GM19023 (cell line): ENCODE results near the gene SPATA2.
"Not testable (repeated sequence)": the region's sequence is repeated elsewhere in the genome, so short reads cannot be mapped to it uniquely, and the experiment has no call there.

Experiments
- ATAC-seq: cut with Tn5 transposase; IDR thresholded peaks from one replicate; pipeline ENCODE4 v1.9.1; 2021; ENCODE audit warnings: mild to moderate bottlenecking, moderate library complexity; ENCODE audit not compliant: unreplicated experiment

The SPATA2 gene, protein sequence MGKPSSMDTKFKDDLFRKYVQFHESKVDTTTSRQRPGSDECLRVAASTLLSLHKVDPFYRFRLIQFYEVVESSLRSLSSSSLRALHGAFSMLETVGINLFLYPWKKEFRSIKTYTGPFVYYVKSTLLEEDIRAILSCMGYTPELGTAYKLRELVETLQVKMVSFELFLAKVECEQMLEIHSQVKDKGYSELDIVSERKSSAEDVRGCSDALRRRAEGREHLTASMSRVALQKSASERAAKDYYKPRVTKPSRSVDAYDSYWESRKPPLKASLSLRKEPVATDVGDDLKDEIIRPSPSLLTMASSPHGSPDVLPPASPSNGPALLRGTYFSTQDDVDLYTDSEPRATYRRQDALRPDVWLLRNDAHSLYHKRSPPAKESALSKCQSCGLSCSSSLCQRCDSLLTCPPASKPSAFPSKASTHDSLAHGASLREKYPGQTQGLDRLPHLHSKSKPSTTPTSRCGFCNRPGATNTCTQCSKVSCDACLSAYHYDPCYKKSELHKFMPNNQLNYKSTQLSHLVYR

DNA sequence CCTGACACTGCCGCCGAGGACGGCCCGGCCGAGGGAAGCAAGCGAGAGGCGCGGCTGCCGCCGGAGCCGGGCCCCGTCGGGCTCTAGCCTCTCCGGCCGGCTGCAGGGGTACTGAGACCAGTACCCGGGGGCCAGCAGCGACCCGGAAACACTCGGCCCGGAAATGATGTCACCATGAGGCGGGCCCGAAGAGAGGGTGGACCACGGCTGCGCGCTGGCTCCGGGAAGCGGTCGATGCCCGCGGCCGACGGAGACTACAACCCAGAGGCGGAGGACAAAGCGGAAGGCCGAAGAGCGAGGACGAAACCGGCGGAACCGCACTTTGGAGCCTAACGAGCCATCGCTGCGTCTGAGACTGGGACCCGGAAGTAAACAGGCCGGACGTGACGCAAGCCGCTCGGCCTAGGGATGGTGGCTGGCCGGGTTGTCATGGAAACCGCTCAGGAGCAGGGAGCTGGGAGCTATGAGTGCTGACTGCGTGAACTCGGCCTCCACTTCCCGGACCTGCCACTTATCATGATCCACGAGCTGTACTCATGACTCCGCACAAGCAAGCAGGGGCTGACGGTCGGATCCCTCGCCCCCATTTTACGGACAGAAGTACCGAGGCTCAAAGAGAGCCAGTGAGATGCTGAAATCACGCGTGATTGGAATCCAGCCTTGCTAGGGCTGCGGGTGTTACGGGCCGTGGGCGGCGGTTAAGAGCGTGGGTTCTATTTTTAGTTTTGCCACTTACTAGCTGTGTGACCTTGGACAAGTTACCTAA, at the start of gene SPATA2:
SPATA2 (minus strand) TSS at position 150 of the 766 bp plus-strand sequence. CDS start 7,039 bp downstream, outside the sequence.
- peak; percentile 86 for ATAC-seq

GRCh38 chr20:49961413-49961812, 46.1 kb upstream of the SPATA2 start:
- ATAC-seq = no peak

DNA sequence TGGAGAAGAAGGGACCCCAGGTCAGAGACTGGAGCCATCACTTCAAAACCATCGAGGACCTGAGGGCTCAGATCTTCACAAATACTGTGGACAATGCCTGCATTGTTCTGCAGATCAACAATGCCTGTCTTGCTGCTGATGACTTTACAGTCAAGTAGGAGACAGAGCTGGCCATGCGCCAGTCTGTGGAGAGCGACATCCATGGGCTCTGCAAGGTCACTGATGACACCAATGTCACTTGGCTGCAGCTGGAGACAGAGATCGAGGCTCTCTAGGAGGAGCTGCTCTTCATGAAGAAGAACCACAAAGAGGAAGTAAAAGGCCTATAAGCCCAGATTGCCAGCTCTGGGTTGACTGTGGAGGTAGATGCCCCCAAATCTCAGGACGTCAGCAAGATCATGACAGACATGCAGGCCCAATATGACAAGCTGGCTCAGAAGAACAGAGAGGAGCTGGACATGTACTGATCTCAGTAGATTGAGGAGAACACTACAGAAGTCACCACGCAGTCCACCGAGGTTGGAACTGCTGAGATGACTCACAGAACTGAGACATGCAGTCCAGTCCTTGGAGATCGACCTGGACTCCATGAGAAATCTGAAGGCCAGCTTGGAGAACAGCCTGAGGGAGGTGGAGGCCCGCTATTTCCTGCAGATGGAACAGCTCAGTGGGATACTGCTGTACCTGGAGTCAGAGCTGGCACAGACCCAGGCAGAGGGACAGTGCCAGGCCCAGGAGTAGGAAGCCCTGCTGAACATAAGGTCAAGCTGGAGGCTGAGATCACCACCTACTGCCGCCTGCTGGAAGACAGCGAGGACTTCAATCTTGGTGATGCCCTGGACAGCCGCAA, 42.0 kb upstream of the SPATA2 start:
- ATAC-seq = not testable (repeated sequence)

DNA sequence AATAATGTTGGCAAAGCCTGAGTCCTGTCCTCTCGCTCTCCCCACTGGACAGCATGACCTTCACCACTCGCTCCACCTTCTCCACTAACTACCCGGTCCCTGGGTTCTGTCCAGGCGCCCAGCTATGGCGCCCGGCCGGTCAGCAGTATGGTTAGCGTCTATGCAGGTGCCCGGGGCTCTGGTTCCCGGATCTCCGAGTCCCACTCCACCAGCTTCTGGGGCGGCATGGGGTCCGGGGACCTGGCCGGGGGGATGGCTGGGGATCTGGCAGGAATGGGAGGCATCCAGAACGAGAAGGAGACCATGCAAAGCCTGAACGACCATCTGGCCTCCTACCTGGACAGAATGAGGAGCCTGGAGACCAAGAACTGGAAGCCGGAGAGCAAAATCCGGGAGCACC, 41.4 kb upstream of the SPATA2 start:
- ATAC-seq = no peak

GRCh38 chr20:49955830-49956396, 40.6 kb upstream of the SPATA2 start:
- not testable (repeated sequence) for ATAC-seq

- no peak for ATAC-seq
Observed at GRCh38 chr20:49955167-49955566, 39.8 kb upstream of the SPATA2 start.

GRCh38 chr20:49951151-49951550, 35.8 kb upstream of the SPATA2 start:
- no peak for ATAC-seq

- ATAC-seq = no peak
Observed at GRCh38 chr20:49948809-49949507, 33.6 kb upstream of the SPATA2 start.

- ATAC-seq = no peak
Observed at GRCh38 chr20:49948178-49948577, 32.8 kb upstream of the SPATA2 start.

DNA sequence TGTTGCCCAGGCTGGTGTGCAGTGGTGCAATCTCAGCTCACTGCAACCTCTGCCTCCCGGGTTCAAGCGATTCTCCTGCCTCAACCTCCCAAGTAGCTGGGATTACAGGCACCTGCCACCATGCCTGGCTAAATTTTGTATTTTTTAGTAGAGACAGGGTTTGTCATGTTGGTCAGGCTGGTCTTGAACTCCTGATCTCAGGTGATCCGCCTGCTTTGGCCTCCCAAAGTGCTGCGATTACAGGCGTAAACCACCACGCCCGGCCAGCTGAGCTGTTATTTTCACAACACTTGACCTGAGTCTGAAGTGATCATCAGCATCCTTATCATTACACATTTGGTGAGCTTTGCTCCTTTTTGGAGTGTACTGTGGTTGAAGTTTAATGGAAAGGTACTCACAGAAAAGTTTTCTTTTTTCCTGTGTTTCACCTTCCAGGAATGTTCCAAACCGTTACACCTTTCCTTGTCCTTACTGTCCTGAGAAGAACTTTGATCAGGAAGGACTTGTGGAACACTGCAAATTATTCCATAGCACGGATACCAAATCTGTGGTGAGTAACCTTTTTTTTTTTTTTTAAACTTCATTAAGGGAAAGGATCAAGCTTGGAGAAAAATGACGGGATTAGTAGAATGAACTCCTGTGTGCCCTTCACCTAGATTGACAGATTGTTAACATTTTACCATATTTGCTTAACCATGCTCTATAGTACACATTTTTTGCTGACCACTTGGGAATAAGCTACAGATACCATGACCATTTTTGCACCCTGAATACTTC, 30.6 kb upstream of the SPATA2 start:
- ATAC-seq = no peak

DNA sequence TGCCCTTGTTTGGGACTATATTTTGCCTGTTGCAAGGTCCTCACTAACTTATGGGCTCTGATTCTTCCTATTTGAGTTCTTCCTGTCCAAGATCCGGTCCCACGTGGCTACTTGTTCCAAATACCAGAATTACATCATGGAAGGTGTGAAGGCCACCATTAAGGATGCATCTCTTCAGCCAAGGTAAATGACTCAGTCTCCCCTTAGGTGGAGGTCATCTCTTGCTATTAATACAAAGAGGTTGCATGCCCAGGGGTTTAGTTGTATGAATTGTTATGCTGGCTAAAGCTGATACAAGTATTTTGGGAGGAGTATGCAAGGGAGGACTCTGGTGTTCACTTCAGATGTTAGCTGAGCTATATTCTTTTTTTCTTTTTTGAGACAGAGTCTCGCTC, 30.0 kb upstream of the SPATA2 start:
- ATAC-seq = no peak

DNA sequence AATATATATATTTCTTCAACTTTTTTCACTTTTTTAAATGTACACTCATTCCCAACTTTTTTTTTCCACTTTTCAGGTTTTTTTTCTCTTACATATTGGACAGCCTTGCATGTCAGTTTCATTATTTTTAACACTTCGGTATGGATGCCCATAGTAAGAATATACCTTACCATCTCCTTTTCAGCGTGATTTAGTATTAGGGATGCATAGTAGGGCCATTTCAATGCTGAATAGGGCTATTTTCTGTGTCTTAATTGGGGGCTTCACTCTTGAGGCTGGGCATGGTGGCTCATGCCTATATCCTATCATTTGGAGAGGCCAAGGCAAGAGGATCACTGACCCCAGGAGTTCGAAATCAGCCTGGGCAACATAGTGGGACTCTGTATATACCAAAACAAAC, 27.6 kb upstream of the SPATA2 start:
- ATAC-seq = no peak

GRCh38 chr20:49942303-49942702, 27.0 kb upstream of the SPATA2 start:
- no peak for ATAC-seq

GRCh38 chr20:49941456-49941855, 26.1 kb upstream of the SPATA2 start:
- no peak for ATAC-seq

DNA sequence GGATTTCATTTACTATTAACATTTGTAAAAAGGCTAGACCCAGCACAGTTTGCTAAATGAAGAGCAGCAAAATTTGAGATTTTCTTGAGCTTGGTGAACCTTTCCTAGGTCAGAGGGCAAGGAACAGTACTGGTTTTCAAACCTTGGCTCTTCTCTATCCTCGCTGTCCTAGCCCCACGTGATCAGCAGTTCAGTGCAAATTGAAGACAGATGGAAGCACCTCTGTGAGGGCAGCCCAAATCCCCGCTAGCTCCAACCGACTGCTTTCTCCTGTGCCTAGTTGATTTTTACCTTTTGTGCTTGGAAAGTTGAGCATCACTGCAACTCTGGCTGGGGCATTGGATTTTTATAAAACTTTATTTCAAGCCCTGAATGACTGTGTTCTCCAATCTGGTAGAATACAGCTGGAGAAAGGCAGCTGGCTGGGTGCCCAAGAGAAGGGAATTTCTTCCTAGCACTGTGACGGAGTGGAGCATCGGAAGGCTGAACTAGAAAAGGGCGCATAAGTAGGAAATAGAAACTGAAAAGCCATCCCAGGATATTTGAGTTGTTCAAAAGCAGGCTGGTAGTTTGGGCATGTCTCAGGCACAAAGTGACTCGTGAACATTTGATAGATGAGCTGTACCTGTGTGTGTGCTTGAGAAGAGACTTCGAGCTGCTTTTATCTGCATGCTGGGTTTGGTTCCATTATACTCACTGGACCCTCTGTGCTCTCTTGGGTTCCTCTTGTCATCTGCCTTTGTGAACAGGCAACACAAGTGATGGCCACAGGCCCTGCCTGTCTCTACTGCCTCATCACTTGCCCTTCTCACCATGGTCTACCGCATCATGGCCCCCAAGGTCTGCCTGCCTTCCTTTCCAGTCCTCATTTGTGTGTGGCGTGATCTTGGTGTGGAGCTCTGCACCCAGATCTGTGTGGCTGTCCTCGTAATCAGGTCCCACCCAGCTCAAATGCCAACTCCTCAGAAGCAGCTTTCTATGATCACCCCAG, 23.1 kb upstream of the SPATA2 start:
- ATAC-seq = no peak

DNA sequence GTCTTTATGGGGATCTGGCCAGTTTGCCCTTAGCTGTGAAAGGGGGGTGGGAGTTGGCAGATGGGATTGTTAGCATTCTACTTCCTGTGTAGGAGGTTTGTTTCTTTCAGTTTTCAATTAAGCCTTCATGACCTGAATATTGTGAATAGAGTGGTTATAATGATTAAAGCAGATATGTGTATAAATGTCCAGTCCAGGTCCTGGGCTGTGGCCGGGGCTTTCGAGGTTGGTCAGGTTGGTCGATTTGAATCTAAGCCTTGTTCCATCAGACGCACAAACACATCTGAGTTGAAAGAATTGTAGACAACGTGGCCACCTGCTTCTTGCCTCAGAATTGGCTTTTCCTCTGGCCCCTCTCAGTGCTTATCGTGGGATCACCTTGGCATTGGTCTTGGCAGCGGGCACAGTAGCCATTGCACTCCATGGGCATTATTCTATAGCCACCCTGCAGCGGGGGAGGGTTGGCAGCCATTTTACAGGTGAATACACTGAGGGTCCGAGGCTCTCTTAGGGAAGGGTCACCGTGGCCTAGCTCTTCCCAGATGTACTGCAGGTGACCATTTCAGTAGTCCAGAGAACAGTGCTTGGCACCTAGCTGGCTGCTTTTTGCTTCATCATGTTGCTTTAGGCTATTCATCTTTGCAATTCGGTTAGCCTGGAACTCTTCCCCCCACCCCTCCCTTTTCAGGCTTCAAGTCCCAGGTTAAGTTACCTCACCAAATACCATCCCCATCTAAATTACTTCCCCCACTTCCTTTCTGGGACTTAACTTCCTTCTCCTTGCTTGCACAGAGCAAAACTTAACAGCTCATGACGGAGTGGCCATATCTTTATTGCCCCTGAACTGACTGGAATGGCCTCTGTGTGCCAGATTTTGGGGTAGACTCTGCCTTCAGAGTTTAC, 21.9 kb upstream of the SPATA2 start:
- ATAC-seq = peak; percentile 11
